ENCODE results near the gene RCCD1. TPM values are rescaled to one million over a fixed set of nuclear protein-coding genes. Genes with fewer than 3 reads are reported as not detected.

The RCCD1 gene
- total RNA-seq, 1 experiment from 2014 or later, result 22.8 TPM

GRCh38 chr15:90998737-90999136, 44.1 kb downstream of the RCCD1 start:
- Histone ChIP-seq H3K56ac (ENCODE audit: insufficient read length, low read depth, low read length) (no peak overlapping the region), H3K4ac (ENCODE audit: low read depth, low read length) (no peak overlapping the region), H3K4me1 (ENCODE audit: insufficient read depth, low read length) (no peaks in the 10 kb centered on the region), H4K20me1 (ENCODE audit: control insufficient read depth, insufficient read depth, insufficient read length) (no peaks in the 10 kb centered on the region), H2BK15ac (ENCODE audit: low read depth, low read length) (no peak overlapping the region), H3K27ac (ENCODE audit: insufficient read length, low read depth, low read length) (no peak overlapping the region), H3K4me2 (ENCODE audit: insufficient read depth, insufficient read length, low read length) (no peak overlapping the region), H3K23me2 (ENCODE audit: insufficient read length, low read depth, low read length, poor library complexity, severe bottlenecking) (no peaks in the 10 kb centered on the region), H2BK120ac (ENCODE audit: low read depth, low read length, poor library complexity, severe bottlenecking) (no peak overlapping the region), H3K27me3 (ENCODE audit: insufficient read depth, low read length) (no peaks in the 10 kb centered on the region), H3K9ac (ENCODE audit: extremely low read depth, insufficient read length, low read length) (no peak overlapping the region), H2AK5ac (ENCODE audit: insufficient read length, low read length) (no peak overlapping the region), H3T11ph (ENCODE audit: low read length) (no peak overlapping the region), H2BK12ac (ENCODE audit: insufficient read length, low read depth, low read length) (no peak overlapping the region), H3K23ac (ENCODE audit: insufficient read length, low read depth, low read length) (no peak overlapping the region), H4K5ac (ENCODE audit: insufficient read length, low read depth, low read length) (no peak overlapping the region), H4K8ac (replicated peaks; ENCODE audit: insufficient read length, low read depth, low read length) (no peak overlapping the region), H3K79me2 (ENCODE audit: insufficient read depth, low read length) (peaks cover 3% of the 10 kb centered on the region; the same call in 1 of the 2 replicates), H2AFZ (ENCODE audit: low read length) (no peak overlapping the region), H4K91ac (ENCODE audit: insufficient read length, low read depth, low read length) (no peak overlapping the region), H2BK20ac (ENCODE audit: low read depth, low read length, poor library complexity, severe bottlenecking) (no peak overlapping the region), H3K14ac (ENCODE audit: insufficient read depth, low read length) (no peak overlapping the region), H3K9me3 (ENCODE audit: control insufficient read depth, low read depth, low read length) (no peaks in the 10 kb centered on the region), H2BK5ac (ENCODE audit: insufficient read length, low read length) (no peak overlapping the region), H3K18ac (ENCODE audit: insufficient read length, low read depth, low read length) (no peak overlapping the region), H3K79me1 (ENCODE audit: insufficient read depth, low read depth, low read length, poor library complexity, severe bottlenecking) (no peaks in the 10 kb centered on the region)
- 0 out of 2 replicates have a peak, but pooled peaks cover 3% of the 10 kb centered on the region for H3K27me3 Mint-ChIP-seq (ENCODE audit: low read depth)
- H3K9me3 Mint-ChIP-seq, result peaks cover 0 to 2% of the 10 kb centered on the region in 2 experiments; a peak in 2 of 5 replicates
- H3K4me1 Mint-ChIP-seq, result peaks cover 3 to 8% of the 10 kb centered on the region in 2 experiments
- H3K27ac Mint-ChIP-seq, result no peak overlapping the region
- no peak for TF ChIP-seq CTCF (conservative IDR thresholded peaks at IDR 0.05)
- no peak overlapping the region for H3K4me3 Mint-ChIP-seq
- WGBS (ENCODE audit: extremely low coverage, insufficient read length, low lambda C conversion rate), result no CpG with 5 or more reads among the region's 8 CpGs
- no peak for DNase-seq
- H3K36me3 Mint-ChIP-seq (ENCODE audit: insufficient read depth in 1 of 3, low read depth in 3 of 3), result peaks cover 18 to 58% (median 52%) of the 10 kb centered on the region in 3 experiments; a peak in 6 of 7 replicates

Measured in H9 (cell line).